Spleen (tissue), 11 donors: Measurements from ENCODE around the gene FBH1. TPM values are rescaled to one million over a fixed set of nuclear protein-coding genes. Genes with fewer than 3 reads are reported as not detected.
A peak's percentile ranks its signal among the peaks of the same experiment; 100 is the strongest.
"Not testable (repeated sequence)": the region's sequence is repeated elsewhere in the genome, so short reads cannot be mapped to it uniquely, and the experiment has no call there.

Source experiments
- DNase-seq: peaks from one replicate; pipeline ENCODE4 v3.0.0-alpha.2; 2020
- H3K27ac ChIP-seq, 8 donors: fragments of 200-600 bp; sonication (generic) in 7 of 8; 1 replicate in 4 of 8; 2 replicates in 4 of 8; pipeline versions ENCODE4 v1.5.0 to v1.8.0; 2016 to 2021; ENCODE audit warnings: inconsistent platforms in 4 of 8, mild to moderate bottlenecking in 4 of 8, moderate library complexity in 1 of 8
- H3K27me3 ChIP-seq, 7 donors: fragments of 200-600 bp; sonication (generic) in 6 of 7; replicated peaks in 1 of 7; 1 replicate in 4 of 7; 2 replicates in 3 of 7; pipeline versions ENCODE4 v1.5.0 to v1.8.0; 2016 to 2021; ENCODE audit warnings: inconsistent platforms in 3 of 7, mild to moderate bottlenecking in 1 of 7
- H3K36me3 ChIP-seq, 6 donors: fragments of 200-600 bp; sonication (generic) in 5 of 6; 1 replicate in 4 of 6; 2 replicates in 2 of 6; pipeline versions ENCODE4 v1.5.0 to v1.8.0; 2016 to 2021; ENCODE audit warnings: inconsistent platforms in 2 of 6
- H3K4me1 ChIP-seq, 6 donors: fragments of 200-600 bp; sonication (generic) in 5 of 6; 1 replicate in 3 of 6; 2 replicates in 3 of 6; pipeline versions ENCODE4 v1.5.0 to v1.8.0; 2016 to 2021; ENCODE audit warnings: inconsistent platforms in 3 of 6
- H3K4me3 ChIP-seq, 8 donors: fragments of 200-600 bp; sonication (generic) in 7 of 8; 1 replicate in 4 of 8; 2 replicates in 4 of 8; pipeline versions ENCODE4 v1.5.0 to v1.8.0; 2016 to 2021; ENCODE audit warnings: inconsistent platforms in 4 of 8, mild to moderate bottlenecking in 4 of 8, moderate library complexity in 2 of 8
- H3K9me3 ChIP-seq, 8 donors: fragments of 200-600 bp; sonication (generic) in 7 of 8; 1 replicate in 4 of 8; 2 replicates in 4 of 8; pipeline versions ENCODE4 v1.5.0 to v1.8.0; 2016 to 2021; ENCODE audit warnings: inconsistent platforms in 4 of 8
- POLR2A ChIP-seq, 3 donors: fragments of 450-650 bp; IDR thresholded peaks; one replicate each; pipeline ENCODE4 v1.5.1; 2017; ENCODE audit warnings: antibody characterized with exemption in 3 of 3, mild to moderate bottlenecking in 1 of 3
- POLR2AphosphoS5 ChIP-seq, 3 donors: sonication (generic); formaldehyde crosslinking; IDR thresholded peaks; one replicate each; pipeline ENCODE4 v1.5.1; 2017; ENCODE audit warnings: antibody characterized with exemption in 3 of 3
- WGBS, 5 donors: extraction: QIAGEN DNeasy Blood & Tissue Kit in 3 of 5; methylation state at CpG; one replicate each; pipeline versions ENCODE4 v1.1.5 to v1.1.7; 2013 to 2018; 5-methylcytosine and 5-hydroxymethylcytosine counted together
- intact Hi-C: fragments of 100-400 bp; cut with DNase I; formaldehyde crosslinking; loops from one replicate; pipeline ENCODE4 v1.15.0; 2023; ENCODE audit warnings: low total_unique reads
- polyA plus RNA-seq, 3 donors: library from polyadenylated mRNA; stranded (reverse); fragments of 200-250 nt; gene quantifications; one replicate each; pipeline ENCODE4 v1.2.1, GENCODE V29; 2013
- total RNA-seq, 7 donors: library from RNA; depleted of rRNA in 3 of 7; stranded (reverse); fragments of >200 nt in 3 of 7; fragmentation: NEBNext Ultra II Directional in 4 of 7; extraction: Animal tissue kit (Norgen Biotek cat#: 25700) in 4 of 7; gene quantifications; one replicate each; pipeline versions ENCODE4 v1.1.0 to v1.2.1, GENCODE V29; 2016 to 2021
- TF ChIP-seq, protein P1 (sequence below), 11 experiments: fragments of 200-600 bp in 7 of 11; fragments of 450-650 bp in 4 of 11; sonication (generic) in 4 of 11; IDR thresholded peaks in 8 of 11; conservative IDR thresholded peaks in 3 of 11; 1 replicate in 7 of 11; 2 replicates in 4 of 11; pipeline versions ENCODE4 v1.4.0 to v1.8.0; 2016 to 2021; ENCODE audit warnings: antibody characterized with exemption in 11 of 11, inconsistent platforms in 4 of 11, mild to moderate bottlenecking in 1 of 11
- donor health status: healthy with polysubstance abuse.
- donor health status: DM: no; HTN: no; CAD: no; lungs with moderate emphysema.
- donor health status: DM: no; HTN: no; CAD: no.
- donor health status: Bipolar disorder and iron deficiency.
- donor health status: healthy.
- donor health status: DM: no; HTN: no; CAD: no.
- donor health status: DM: yes; HTN: yes; CAD: no.

FBH1 gene
- total and polyA plus RNA-seq, 10 donors = 33.4 to 118 (median 103) TPM

DNA sequence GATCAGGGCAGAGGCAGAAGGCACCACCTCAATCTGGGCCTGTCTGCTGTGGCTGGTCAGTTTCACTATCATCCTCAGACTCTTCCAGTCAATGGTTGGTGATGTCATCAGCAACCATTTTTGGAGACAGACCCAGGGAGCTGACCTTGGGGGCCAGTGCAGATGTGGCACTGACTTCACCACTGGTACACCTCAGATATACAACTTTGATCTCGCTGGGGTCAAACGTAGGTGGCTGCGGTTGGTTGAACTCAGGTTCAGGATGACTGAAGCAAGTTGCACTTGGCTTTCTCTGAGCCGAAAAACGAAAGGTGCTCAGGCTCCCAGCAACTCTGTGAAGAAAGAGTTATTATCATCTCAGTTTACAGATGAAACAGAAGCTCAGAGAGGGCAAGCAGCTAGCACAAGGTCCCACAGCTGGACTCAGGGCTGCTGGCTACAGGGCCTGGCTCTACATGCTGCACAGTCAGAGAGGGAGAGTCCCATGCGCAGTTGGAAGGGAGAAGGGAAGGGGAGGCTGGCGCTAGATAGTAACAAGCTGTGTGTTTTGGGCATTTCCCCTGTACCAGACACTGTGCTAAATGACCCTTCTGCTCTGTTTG lies 27.6 kb upstream of the FBH1 start:
- H3K27me3 ChIP-seq = no peaks in the 10 kb centered on the region
- H3K36me3 ChIP-seq = no peaks in the 10 kb centered on the region
- DNase-seq = no peak
- peak overlapping the region in 5 of 8 donors; percentile 6 to 50 (median 32) for H3K27ac ChIP-seq
- TF ChIP-seq, protein P1, sequence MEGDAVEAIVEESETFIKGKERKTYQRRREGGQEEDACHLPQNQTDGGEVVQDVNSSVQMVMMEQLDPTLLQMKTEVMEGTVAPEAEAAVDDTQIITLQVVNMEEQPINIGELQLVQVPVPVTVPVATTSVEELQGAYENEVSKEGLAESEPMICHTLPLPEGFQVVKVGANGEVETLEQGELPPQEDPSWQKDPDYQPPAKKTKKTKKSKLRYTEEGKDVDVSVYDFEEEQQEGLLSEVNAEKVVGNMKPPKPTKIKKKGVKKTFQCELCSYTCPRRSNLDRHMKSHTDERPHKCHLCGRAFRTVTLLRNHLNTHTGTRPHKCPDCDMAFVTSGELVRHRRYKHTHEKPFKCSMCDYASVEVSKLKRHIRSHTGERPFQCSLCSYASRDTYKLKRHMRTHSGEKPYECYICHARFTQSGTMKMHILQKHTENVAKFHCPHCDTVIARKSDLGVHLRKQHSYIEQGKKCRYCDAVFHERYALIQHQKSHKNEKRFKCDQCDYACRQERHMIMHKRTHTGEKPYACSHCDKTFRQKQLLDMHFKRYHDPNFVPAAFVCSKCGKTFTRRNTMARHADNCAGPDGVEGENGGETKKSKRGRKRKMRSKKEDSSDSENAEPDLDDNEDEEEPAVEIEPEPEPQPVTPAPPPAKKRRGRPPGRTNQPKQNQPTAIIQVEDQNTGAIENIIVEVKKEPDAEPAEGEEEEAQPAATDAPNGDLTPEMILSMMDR (IDR thresholded peaks at IDR 0.05 in 8 of 11, conservative IDR thresholded peaks at IDR 0.05 in 3 of 11) = no peak
- no peak for TF ChIP-seq POLR2A (IDR thresholded peaks at IDR 0.05)
- 83 to 89% (median 83%) methylated on average over 7 of the region's 7 CpGs for WGBS, 5 donors
- intact Hi-C loops = no loop called here
- H3K4me3 ChIP-seq = peak overlapping the region in 1 of 8 donors; percentile 17
- peaks cover 0 to 3% (median 0%) of the 10 kb centered on the region in 8 donors for H3K9me3 ChIP-seq
- H3K4me1 ChIP-seq = peaks cover 0 to 36% (median 9%) of the 10 kb centered on the region in 6 donors

DNA sequence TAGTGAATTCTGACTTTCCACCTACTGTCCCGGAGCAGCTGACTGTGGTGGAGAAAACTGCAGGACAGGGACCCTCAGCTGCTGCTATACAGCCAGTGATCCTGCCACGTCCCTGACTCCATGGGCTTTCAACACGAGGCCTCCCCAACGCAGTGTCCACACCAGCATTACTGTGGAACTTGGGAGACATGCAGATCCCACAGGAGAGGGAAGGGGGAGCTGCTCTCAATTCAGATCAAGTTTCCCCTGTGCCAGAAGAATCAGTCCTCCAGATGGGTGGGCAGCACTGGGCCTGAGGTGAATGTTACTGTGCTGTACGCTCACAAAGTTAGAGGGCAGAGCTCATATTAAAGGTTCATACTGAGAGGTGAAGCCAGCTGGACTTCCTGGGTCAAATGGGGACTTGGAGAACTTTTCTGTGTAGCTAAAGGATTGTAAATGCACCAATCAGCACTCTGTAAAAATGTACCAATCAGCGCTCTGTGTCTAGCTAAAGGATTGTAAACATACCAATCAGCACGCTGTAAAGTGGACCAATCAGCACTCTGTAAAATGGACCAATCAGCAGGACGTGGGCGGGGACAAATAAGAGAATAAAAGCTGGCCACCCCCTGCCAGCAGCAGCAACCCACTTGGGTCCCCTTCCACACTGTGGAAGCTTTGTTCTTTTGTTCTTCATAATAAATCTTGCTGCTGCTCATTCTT lies 26.9 kb upstream of the FBH1 start:
- H3K4me3 ChIP-seq, H3K27me3 ChIP-seq, H3K36me3 ChIP-seq, DNase-seq, intact Hi-C loops, H3K9me3 ChIP-seq: not testable (repeated sequence)
- Histone ChIP-seq H3K27ac (peak overlapping the region in 2 of 8 donors; percentile 49 to 50), H3K4me1 (peaks cover 0 to 39% (median 9%) of the 10 kb centered on the region in 6 donors)
- WGBS, 5 donors = 85 to 94% (median 93%) methylated on average over 8 to 9 of the region's 9 CpGs

DNA sequence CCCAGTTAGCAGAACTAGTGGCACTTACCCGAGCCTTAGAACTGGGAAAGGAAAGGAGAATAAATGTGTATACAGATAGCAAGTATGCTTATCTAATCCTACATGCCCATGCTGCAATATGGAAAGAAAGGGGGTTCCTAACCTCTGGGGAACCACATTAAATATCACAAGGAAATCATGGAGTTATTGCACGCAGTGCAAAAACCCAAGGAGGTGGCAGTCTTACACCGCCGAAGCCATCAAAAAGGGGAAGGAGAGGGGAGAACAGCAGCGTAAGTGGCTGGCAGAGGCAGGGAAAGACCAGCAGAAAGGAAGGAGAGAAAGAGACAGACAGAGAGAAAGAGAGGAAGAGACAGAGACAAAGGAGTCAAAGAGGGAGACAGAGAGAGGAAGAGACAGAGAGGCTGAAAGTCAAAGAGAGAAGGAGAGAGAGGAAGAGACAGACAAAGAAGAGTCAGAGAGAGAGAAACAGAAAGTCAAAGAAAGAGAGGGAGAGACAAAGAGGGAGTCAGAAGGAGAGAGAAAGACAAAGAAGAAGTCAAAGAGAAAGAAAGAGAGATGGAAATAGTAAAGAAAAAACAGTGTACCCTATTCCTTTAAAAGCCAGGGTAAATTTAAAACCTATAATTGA lies 23.5 kb upstream of the FBH1 start:
- DNase-seq, H3K4me3 ChIP-seq, intact Hi-C loops, H3K36me3 ChIP-seq, H3K27me3 ChIP-seq: not testable (repeated sequence)
- whole genome bisulfite sequencing, 5 donors = 25 to 52% (median 39%) methylated on average over 5 of the region's 5 CpGs
- H3K4me1 ChIP-seq = peaks cover 0 to 32% (median 5%) of the 10 kb centered on the region in 6 donors
- H3K27ac ChIP-seq = peak overlapping the region in 1 of 8 donors; percentile 21
- H3K9me3 ChIP-seq = peaks cover 0 to 10% (median 2%) of the 10 kb centered on the region in 8 donors

DNA sequence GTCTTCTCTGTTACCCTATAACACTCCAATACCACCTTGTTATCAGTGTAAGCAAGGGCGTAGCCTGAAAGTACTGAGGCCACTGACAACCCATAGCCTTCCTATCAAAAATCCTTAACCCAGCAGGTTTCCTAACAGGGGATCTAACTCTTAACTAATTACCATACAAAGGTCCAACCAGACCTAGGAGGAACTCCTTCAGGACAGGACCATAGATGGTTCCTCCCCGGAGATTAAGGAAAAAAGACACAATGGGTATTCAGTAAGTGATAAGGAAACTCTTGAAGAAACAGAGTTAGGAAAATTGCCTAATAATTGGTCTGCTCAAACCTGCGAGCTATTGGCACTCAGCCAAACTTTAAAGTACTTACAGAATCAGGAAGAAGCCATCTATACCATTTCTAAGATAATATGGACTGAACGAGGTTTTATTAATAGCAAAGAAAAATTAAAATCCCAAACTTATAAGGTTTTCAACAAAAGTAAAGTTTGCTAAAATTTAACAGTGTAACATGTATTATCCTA lies 22.9 kb upstream of the FBH1 start:
- Histone ChIP-seq H3K4me1 (peaks cover 0 to 29% (median 5%) of the 10 kb centered on the region in 6 donors), H3K27ac (peak overlapping the region in 1 of 8 donors; percentile 21), H3K9me3 (peaks cover 0 to 10% (median 2%) of the 10 kb centered on the region in 8 donors)
- H3K27me3 ChIP-seq, H3K4me3 ChIP-seq, intact Hi-C loops, H3K36me3 ChIP-seq, DNase-seq: not testable (repeated sequence)
- 39 to 55% (median 48%) methylated on average over 4 of the region's 4 CpGs for WGBS, 5 donors

DNA sequence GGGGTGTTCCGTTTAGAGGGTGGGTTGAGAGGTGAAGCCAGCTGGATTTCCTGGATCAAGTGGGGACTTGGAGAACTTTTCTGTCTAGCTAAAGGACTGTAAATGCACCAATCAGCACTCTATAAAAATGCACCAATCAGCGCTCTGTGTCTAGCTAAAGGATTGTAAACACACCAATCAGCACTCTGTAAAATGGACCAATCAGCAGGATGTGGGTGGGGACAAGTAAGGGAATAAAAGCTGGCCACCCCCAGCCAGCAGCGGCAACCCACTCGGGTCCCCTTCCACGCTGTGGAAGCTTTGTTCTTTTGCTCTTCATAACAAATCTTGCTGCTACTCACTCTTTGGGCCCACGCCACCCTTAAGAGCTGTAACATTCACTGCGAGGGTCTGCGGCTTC lies 21.7 kb upstream of the FBH1 start:
- 83 to 98% (median 89%) methylated on average over 8 of the region's 8 CpGs for WGBS, 5 donors
- H3K36me3 ChIP-seq, DNase-seq, H3K4me3 ChIP-seq, intact Hi-C loops, H3K27me3 ChIP-seq, H3K27ac ChIP-seq, H3K9me3 ChIP-seq: not testable (repeated sequence)
- peaks cover 0 to 25% (median 9%) of the 10 kb centered on the region in 6 donors for H3K4me1 ChIP-seq

DNA sequence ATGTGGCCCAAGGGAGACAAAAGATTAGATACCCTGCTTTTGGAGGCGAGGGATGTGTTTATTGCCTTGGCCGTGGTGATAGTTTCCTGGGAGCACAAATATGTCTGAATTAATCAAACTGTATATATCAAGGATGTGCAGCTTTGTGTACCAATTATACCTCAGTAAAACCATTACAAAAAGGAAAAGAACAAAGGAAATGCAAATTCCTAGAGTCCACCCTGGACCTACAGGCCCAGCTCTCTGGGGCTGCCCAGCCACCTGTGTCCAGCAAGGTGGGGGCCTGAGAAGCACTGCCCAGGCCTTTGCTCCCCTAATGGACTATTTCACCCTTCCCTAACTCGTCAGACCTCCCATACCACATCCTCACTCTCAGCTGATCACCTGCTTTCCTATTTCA lies 20.9 kb upstream of the FBH1 start:
- TF ChIP-seq POLR2AphosphoS5 (IDR thresholded peaks at IDR 0.05) (no peak), POLR2A (IDR thresholded peaks at IDR 0.05) (no peak)
- TF ChIP-seq, protein P1 (IDR thresholded peaks at IDR 0.05 in 8 of 11, conservative IDR thresholded peaks at IDR 0.05 in 3 of 11) = no peak
- H3K9me3 ChIP-seq = peaks cover 0 to 8% (median 2%) of the 10 kb centered on the region in 8 donors
- no peak for DNase-seq
- no peaks in the 10 kb centered on the region for H3K36me3 ChIP-seq
- no peak overlapping the region for H3K27ac ChIP-seq
- no peak overlapping the region for H3K4me3 ChIP-seq
- WGBS, 5 donors = 85 to 93% (median 89%) methylated on average over 3 of the region's 3 CpGs
- intact Hi-C loops = no loop called here
- H3K4me1 ChIP-seq = peaks cover 0 to 31% (median 14%) of the 10 kb centered on the region in 6 donors
- H3K27me3 ChIP-seq = no peaks in the 10 kb centered on the region
